RCC 7860 (cell line): ENCODE data around the gene CITED2.
"Not testable (repeated sequence)": the region's sequence is repeated elsewhere in the genome, so short reads cannot be mapped to it uniquely, and the experiment has no call there.

Experiments used
- DNase-seq: peaks from one replicate; pipeline ENCODE4 v3.0.0-alpha.2; 2015; ENCODE audit warnings: low spot score
- FAIRE-seq: peaks from 2 replicates; lab custom pipeline; 2012; peaks lifted over from hg19 to GRCh38; lab: Jason Lieb, UNC

CITED2 gene

GRCh38 chr6:139367810-139368351 lies 6.6 kb downstream of the CITED2 start:
- DNase-seq (no peak), FAIRE-seq (no peak)

DNA sequence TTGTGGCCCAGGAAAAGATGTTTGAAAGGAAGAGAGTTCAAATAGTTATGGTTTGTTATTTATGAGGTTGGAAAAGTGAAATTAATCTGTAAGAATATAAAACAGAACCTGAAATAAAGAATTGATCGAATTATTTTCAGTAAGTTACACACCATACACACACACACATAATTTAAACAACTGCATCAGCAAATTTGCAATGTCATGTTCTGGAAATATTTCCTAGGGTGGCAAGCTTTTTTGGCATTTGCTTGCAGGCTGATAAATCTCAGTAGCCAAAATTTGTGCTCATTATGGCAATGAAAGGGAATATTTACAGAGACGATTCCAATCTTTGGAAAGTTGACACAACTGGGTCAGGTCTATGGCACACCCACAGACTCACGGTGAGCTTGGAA lies 9.5 kb downstream of the CITED2 start:
- FAIRE-seq (no peak), DNase-seq (no peak)

DNA sequence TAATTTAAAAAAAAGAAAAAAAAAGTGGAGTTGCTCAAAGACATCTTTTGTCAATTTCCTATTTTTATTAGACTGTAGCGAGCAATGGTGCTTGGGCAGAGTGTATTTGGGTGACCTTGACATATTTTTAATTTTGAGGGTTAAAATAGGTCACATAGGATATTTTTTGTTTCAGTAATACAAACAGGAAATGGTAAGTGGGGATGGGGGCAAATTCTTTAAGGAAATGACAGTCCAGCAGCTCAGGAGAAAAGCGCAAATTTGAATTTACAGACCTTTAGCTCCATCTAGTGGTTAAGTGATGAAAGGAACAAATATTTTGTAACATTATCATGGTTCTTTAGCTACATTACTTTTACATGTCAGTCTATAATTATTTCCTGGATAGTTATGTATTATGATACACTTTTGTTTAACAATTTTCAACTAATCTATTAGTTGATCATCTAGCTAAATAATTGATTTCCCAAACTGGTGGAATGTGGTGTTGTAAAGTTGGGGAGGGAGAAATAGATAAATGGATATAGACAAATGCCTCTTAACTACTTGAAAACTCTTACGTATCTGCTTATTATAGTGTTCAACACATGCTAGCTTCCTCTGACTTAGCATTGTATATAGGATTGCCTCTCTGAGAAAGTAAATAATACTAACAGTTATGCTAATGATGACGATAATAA lies 10.0 kb downstream of the CITED2 start:
- DNase-seq (peak; percentile 46), FAIRE-seq (peak; percentile 82)

- not testable (repeated sequence) for DNase-seq, FAIRE-seq
Measured at GRCh38 chr6:139363797-139364196, 10.7 kb downstream of the CITED2 start.

GRCh38 chr6:139363123-139363522 lies 11.3 kb downstream of the CITED2 start:
- not testable (repeated sequence) for FAIRE-seq, DNase-seq

DNA sequence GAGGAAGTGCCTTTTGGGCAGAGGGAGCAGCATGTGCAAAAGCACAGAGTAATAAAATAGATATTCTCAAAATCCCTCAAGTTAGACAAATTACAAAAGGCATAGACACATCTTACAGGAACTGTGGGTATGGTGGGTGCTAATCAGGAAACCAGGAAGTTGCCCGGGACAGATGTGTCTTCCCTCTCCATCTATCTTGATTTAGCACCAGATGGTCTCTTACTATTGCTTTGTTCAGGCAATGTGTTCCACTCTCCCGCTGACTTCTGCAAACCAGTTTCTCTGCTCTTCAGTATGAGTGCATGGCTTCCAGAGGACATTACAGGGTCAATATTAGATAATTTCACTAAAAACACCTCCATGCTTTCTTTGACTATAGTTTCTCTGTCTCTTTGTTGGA lies 13.2 kb downstream of the CITED2 start:
- FAIRE-seq (no peak), DNase-seq (no peak)

DNA sequence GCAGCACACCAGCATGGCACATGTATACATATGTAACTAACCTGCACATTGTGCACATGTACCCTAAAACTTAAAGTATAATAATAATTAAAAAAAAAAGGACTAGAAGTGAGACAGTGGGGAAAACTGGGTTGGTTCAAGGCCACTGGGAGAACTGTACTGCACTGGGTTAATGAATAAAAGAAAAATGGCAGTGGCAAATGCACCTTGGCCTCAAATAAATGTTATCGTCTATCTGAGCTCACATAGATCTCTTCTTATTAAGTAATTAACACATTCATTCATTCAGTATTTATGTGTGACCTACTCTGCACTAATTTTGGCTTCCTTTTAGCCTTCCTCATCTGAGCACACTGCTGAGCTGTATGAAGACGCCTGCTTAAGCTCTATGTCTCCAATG lies 17.5 kb downstream of the CITED2 start:
- FAIRE-seq: no peak
- no peak for DNase-seq

GRCh38 chr6:139355777-139356445 lies 18.5 kb downstream of the CITED2 start:
- FAIRE-seq (no peak), DNase-seq (no peak)

DNA sequence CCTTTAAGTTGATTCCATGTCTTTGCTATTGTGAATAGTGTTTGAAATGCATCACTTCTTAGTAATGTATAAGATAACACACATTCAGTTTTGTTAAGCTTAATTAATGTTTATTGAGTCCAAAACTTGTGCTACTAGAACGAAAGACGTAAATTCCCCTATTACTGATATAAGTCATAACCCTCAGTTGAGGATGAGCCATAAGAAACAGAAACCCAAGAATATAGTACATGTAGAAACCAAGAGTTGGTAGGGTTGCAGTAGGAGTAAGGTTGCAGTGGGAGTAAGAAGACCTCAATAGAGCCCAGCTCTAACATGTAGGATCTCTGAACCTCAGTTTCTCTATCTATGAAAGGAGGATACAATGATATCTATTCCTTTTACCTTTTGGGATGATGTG lies 19.3 kb downstream of the CITED2 start:
- no peak for FAIRE-seq

DNA sequence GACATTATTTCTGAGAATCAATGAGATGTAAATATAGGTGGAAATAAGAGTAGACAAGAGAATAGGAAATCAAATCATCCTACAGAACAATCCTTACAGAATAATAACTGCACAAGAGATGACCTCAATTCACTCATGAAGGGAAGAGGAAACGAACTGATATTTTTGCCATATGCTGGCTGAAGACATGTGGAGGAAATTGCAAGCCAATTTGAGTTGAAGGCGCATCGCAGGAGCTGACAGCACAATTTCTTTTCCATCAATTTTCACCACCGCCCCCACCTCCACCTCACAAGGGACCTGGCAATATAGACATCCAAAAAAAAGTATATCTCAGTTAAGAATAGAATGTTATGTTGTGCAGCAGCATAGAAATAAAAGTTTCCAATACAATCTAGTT lies 20.3 kb downstream of the CITED2 start:
- DNase-seq (no peak), FAIRE-seq (no peak)

More for the DNA sequence above, 19.3 kb downstream of the CITED2 start:
- no peak for DNase-seq

GRCh38 chr6:139349464-139350020 lies 24.9 kb downstream of the CITED2 start:
- FAIRE-seq (no peak), DNase-seq (no peak)

GRCh38 chr6:139346392-139346791 lies 28.1 kb downstream of the CITED2 start:
- DNase-seq (no peak), FAIRE-seq (no peak)

GRCh38 chr6:139344186-139344963 lies 30.1 kb downstream of the CITED2 start:
- no peak for FAIRE-seq

GRCh38 chr6:139343052-139343750 lies 31.2 kb downstream of the CITED2 start:
- DNase-seq: no peak
- FAIRE-seq: no peak

More at GRCh38 chr6:139344186-139344963, 30.1 kb downstream of the CITED2 start:
- DNase-seq: no peak

DNA sequence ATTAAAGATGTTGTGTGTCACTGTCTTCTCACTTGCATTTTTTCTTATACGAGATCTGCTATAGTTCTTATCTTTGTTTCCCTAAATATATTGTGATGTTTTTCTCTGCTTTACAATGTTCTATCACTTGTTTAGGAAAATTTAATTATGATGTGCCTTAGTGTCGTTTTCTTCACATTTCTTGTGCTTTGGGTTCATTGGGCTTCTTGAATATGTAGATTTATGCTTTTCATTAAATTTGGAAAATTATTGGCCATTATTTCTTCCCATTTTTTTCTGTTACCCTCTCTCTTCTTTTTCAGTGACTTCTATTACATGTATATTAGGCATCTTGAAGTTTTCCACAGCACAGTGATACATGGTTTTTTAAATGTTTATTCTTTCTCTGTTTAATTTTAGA lies 33.4 kb downstream of the CITED2 start:
- no peak for FAIRE-seq
- DNase-seq: no peak

- no peak for DNase-seq
- FAIRE-seq: no peak
Measured at GRCh38 chr6:139338795-139339194, 35.7 kb downstream of the CITED2 start.

GRCh38 chr6:139337830-139338229 lies 36.6 kb downstream of the CITED2 start:
- DNase-seq (no peak), FAIRE-seq (no peak)

- DNase-seq (no peak), FAIRE-seq (no peak)
Measured at GRCh38 chr6:139337001-139337400, 37.4 kb downstream of the CITED2 start.

DNA sequence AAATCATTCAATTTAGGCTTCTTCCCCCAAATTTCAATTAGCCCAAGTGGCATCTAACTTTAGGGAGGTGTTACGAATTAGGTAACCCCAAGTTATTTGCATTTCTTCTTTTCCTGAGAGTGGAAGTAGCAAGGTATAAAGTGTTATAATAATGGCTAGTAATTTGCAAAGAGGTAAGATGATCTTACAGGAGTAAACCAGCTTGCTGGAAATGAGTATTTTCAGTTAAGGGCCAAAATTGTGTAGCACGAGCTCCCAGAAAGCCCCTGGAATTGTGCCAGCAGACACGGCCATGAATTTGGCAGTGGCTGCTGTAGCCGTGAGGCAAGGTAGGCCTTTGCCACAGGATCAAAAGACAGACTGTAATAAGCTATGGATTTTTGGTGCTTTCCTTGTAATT lies 38.0 kb downstream of the CITED2 start:
- no peak for DNase-seq

GRCh38 chr6:139335447-139336210 lies 38.8 kb downstream of the CITED2 start:
- FAIRE-seq: no peak
- no peak for DNase-seq

More for the DNA sequence above, 38.0 kb downstream of the CITED2 start:
- FAIRE-seq: no peak
